HTR-8/SVneo (cell line): ENCODE data around the gene NMT1.
A peak's percentile ranks its signal among the peaks of the same experiment; 100 is the strongest.

Experiments used
- DNase-seq: peaks from one replicate; pipeline ENCODE4 v3.0.0; 2011; ENCODE audit warnings: low spot score, mixed read lengths; ENCODE audit not compliant: insufficient read length
- FAIRE-seq: peaks from 2 replicates; lab custom pipeline; 2011; peaks lifted over from hg19 to GRCh38; lab: Jason Lieb, UNC

NMT1 gene

DNA sequence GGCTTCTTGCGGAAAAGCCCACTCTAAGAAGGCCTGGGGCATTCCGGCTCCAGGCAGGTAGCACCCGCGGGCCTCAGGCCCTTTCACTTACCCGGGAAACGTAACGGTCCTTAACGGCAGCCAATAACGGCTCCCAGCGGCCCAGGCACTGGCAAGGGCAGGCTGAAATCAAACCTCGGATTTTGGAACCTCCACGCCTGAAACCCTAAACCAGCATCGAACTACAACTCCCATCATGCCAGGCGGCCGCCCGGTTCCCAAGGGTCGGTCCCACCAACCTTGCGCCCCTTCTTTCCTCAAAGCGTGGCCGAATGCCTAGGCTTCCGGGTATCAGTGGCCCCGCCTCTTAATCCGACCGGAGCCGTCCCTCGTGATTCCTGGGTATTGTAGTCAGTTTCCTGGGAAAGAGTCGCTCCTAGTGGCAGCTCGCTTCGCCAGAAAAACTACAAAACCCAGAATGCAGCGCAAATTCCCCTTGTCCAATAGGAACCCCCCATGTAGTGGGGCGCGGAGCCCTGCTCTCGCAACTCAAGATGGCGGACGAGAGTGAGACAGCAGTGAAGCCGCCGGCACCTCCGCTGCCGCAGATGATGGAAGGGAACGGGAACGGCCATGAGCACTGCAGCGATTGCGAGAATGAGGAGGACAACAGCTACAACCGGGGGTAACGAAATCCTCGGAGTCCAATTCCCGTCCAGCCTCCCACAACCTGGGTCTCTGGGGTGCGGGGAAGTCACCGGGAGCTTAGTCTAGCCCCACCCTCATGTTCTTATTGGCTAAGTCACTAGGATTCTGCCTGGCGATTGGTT, at the start of gene NMT1:
Gene NMT1 (plus strand): TSS at position 521 of the 809 bp plus-strand sequence. CDS start 13 bp downstream, at position 534.
- FAIRE-seq (peak; percentile 89), DNase-seq (peak; percentile 99)

- FAIRE-seq (no peak), DNase-seq (no peak)
Observed at GRCh38 chr17:45011767-45012166, 49.4 kb upstream of the NMT1 start.

- FAIRE-seq, result no peak
Observed at GRCh38 chr17:45013021-45013997, 47.8 kb upstream of the NMT1 start.

DNA sequence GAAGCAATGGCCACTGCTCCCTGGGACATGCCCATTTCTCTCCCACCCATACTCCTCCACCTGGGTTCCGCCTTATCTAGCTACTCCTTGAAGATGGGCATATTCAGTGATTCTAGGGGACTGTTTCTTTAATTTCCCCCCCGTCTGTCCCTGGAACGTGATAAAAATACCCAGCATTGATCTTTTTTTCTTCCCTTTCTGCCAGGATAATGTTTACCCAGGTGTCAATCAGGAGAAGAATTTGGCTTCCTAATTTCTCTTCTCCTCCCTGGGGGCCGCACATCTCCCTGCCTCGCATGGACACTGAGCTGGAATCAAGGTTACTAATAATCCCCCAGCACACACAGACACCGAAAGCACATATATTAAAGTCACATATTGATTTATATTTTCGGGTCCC, 44.9 kb upstream of the NMT1 start:
- peak; percentile 13 for FAIRE-seq
- DNase-seq, result no peak

More at GRCh38 chr17:45013021-45013997, 47.8 kb upstream of the NMT1 start:
- no peak for DNase-seq

GRCh38 chr17:45016823-45017222, 44.3 kb upstream of the NMT1 start:
- FAIRE-seq (peak; percentile 67), DNase-seq (no peak)

DNA sequence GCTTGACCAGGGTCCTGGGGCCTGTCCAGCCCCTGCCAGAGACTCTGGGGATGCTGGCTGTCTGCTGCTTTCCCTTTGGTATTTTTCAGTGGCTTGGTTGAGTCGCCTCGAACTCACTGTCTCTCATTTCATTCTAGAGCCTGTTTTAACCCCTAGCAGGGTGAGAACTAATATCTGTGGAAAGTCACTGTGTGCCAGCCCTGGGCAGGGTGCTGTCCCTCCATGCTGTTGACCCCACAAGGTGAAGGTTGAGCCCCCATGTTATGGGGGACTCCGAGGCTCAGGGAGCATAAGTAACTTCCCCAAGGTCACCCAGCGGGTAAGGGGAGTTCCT, 42.6 kb upstream of the NMT1 start:
- DNase-seq (no peak), FAIRE-seq (no peak)

- DNase-seq, result peak; percentile 72
Observed at GRCh38 chr17:45018848-45019711, 42.0 kb upstream of the NMT1 start.

GRCh38 chr17:45020354-45021138, 40.6 kb upstream of the NMT1 start:
- no peak for FAIRE-seq
- no peak for DNase-seq

More at GRCh38 chr17:45018848-45019711, 42.0 kb upstream of the NMT1 start:
- peak; percentile 74 for FAIRE-seq

- DNase-seq, result no peak
- no peak for FAIRE-seq
Observed at GRCh38 chr17:45021607-45022287, 39.4 kb upstream of the NMT1 start.

GRCh38 chr17:45022288-45022648, 38.8 kb upstream of the NMT1 start:
- FAIRE-seq (no peak), DNase-seq (no peak)

DNA sequence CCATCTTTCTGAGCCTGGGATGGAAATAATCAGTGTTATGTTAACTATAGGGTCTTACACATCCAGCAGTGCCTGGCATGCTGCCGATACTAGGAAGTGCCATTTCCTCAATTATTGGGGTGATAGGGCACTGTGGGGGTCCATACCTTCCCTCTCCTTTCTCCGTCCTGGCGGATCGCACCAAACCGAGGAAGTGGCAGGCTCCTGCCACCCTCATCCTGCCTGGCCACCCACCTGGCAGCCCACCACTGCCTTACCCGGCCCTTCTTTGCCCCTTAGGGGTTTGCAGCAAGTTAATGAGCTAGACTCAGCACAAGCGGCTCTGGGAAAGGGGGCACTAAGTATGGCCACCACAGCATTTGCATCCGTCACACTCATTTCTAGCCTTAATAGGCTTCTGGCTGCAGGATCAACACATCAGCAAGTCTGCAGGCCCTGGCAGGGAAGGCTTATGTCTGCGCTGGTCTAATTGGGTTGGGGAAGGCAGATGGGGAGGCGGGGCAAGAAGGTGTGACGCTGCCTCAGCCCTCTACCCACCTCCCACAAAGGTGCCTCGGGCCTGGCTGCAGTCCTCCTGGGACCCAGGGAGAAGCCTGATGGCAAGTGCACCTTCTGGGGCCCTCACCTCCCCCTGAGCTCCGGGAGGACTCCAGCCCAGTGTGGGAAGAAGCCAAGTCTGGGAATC, 38.3 kb upstream of the NMT1 start:
- FAIRE-seq (peak; percentile 51), DNase-seq (no peak)

GRCh38 chr17:45029096-45029495, 32.0 kb upstream of the NMT1 start:
- FAIRE-seq (no peak), DNase-seq (no peak)

DNA sequence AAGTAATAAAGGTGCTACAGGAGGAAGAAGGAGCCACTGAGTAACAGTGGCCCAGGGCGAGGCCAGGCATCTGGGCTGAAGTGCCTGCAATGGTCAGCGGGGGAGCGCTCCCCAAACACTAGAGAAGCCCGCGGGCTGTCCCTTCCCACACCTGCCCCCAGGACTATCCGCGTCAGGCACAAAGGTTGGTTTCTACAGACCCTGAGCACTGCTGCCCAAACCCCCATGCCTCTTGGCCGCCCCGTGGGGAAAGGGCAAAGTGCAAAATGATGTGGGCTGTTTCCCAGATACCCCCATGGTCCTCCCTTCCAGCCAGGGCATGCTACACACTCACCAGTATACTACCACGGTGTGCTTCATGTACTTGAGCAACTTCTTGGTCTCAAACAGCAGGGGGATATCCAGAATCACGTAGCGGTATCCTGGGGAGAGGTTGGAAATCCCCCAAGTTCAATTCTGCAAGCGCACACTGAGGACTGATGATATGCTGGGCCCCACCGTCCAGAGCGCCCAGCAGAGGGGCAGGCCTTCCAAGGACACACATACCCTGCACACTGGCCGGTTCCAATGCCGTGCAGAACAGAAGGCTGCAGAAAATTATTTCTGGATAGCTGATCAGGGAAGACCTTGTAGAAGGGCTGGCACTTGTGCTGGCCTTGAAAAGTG, 31.2 kb upstream of the NMT1 start:
- FAIRE-seq (peak; percentile 62), DNase-seq (no peak)

- DNase-seq (no peak), FAIRE-seq (no peak)
Observed at GRCh38 chr17:45030733-45031132, 30.4 kb upstream of the NMT1 start.

DNA sequence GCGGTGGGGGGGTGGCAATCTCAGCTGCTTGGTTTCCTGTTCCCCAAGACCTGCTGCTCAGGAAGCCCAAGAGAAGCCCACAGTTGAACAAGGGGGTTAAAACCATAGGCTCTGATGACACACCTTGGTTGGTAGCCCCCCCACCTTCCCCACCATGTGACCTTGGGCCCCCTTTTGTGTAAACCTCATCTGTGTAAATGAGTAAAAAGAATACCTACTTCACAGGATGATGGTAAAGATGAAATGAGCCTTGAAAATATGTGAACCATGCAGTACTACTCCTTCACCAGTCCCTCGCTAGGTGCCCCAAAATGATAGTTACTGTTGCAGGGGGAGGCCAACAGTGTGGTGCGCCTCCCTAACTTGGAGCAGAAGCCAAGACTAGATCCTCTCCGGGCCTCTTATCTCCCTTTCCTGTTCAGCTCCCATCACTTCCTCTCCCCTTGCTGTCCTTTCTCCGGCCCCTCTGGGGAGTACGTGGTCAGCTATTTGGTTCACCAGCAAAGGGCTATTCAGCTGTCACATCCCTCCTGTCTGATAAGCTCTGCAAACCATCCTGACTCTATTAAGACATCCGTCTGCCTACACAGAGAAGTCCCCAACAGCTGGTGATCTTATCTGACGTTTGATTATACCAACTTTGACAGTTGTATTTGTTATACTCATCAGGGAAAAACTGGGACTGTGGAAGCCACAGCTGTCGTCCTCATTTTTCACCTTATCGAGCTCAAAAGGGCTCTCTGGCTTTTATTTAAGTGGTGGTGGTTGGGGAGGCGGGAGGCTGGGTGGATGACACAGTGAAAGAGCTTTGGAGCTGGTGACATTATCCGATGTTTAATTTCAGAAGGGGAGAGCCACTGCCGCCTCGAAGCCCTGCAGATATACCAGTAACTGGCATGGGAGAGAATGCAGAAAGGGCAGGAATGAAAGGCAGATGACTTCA, 29.6 kb upstream of the NMT1 start:
- DNase-seq, result no peak
- peak; percentile 51 for FAIRE-seq

- DNase-seq, result no peak
- FAIRE-seq, result peak; percentile 49
Observed at GRCh38 chr17:45032174-45032541, 29.0 kb upstream of the NMT1 start.

GRCh38 chr17:45034599-45034998, 26.5 kb upstream of the NMT1 start:
- DNase-seq, result no peak
- FAIRE-seq, result peak; percentile 71
